Measurements from ENCODE around the gene ECEL1. TPM values are rescaled to one million over a fixed set of nuclear protein-coding genes. Genes with fewer than 3 reads are reported as not detected.

The ECEL1 gene
- total RNA-seq, 4 donors from 2014 or later = 1.9 to 10.8 TPM; not detected in 2

GRCh38 chr2:232438091-232438490 lies 49.5 kb downstream of the ECEL1 start:
- H3K27ac ChIP-seq = no peak overlapping the region
- H3K4me3 ChIP-seq = no peak overlapping the region
- TF ChIP-seq, protein P1, sequence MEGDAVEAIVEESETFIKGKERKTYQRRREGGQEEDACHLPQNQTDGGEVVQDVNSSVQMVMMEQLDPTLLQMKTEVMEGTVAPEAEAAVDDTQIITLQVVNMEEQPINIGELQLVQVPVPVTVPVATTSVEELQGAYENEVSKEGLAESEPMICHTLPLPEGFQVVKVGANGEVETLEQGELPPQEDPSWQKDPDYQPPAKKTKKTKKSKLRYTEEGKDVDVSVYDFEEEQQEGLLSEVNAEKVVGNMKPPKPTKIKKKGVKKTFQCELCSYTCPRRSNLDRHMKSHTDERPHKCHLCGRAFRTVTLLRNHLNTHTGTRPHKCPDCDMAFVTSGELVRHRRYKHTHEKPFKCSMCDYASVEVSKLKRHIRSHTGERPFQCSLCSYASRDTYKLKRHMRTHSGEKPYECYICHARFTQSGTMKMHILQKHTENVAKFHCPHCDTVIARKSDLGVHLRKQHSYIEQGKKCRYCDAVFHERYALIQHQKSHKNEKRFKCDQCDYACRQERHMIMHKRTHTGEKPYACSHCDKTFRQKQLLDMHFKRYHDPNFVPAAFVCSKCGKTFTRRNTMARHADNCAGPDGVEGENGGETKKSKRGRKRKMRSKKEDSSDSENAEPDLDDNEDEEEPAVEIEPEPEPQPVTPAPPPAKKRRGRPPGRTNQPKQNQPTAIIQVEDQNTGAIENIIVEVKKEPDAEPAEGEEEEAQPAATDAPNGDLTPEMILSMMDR (IDR thresholded peaks at IDR 0.05) = no peak
- no peak for TF ChIP-seq POLR2A (IDR thresholded peaks at IDR 0.05)
- H3K4me1 ChIP-seq = no peaks in the 10 kb centered on the region
- H3K36me3 ChIP-seq = no peaks in the 10 kb centered on the region
- H3K9me3 ChIP-seq = no peaks in the 10 kb centered on the region
- intact Hi-C loops (cut with DNase I; ENCODE audit: low total_unique reads) = loop anchor here (2.0 kb wide), 1 partner anchor 531 kb away; no protein-coding TSS in a partner anchor
- H3K27me3 ChIP-seq = no peaks in the 10 kb centered on the region
- DNase-seq = no peak

- H3K27me3 ChIP-seq = no peaks in the 10 kb centered on the region
- TF ChIP-seq, protein P1 (IDR thresholded peaks at IDR 0.05) = no peak
- TF ChIP-seq POLR2A (IDR thresholded peaks at IDR 0.05) = no peak
- no peaks in the 10 kb centered on the region for H3K4me1 ChIP-seq
- intact Hi-C loops (cut with DNase I; ENCODE audit: low total_unique reads) = no loop called here
- H3K4me3 ChIP-seq = no peak overlapping the region
- H3K36me3 ChIP-seq = no peaks in the 10 kb centered on the region
- H3K27ac ChIP-seq = no peak overlapping the region
- no peak for DNase-seq
- no peaks in the 10 kb centered on the region for H3K9me3 ChIP-seq
Measured at GRCh38 chr2:232437195-232437571, 50.5 kb downstream of the ECEL1 start.

DNA sequence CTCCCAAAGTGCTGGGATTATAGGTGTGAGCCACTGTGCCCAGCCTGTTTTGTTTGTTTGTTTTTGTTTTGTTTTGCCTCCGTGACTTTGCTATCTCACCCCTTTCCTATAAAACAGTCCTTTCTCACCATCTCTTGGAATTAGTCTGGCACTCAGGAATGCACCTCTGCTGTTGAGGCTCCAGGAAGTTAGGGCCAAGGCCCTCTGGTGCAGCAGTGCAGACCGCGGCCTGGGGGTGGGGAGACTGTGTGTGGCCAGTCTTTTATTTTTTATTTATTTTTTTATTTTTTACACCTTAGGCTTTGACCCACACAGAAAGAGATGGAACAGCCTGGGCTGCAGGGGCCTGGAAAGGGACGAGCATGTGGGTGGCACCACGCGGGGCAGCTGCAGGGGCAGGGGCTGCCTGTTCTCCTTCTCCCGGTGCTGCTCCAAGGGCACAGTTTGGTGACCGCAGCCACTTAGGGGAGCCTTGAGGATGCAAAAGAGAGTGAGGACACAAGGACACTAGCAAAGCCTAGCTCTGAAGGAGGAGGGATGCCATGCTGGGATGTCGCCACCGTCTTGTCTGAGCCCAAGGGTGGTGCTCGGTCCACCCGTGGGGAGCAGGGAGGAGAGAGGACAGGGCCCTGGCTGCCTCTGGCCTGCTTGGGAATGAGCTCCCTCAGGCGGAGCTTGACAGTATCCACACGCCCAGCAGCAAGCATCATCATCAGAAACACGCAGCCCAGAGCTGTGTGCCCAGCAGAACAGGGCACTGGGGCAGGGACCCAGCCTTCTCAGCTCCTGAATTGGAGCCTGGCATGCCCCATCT lies 51.0 kb downstream of the ECEL1 start:
- Histone ChIP-seq H3K4me3 (no peak overlapping the region), H3K36me3 (no peaks in the 10 kb centered on the region), H3K27ac (no peak overlapping the region), H3K27me3 (no peaks in the 10 kb centered on the region), H3K9me3 (no peaks in the 10 kb centered on the region), H3K4me1 (no peaks in the 10 kb centered on the region)
- DNase-seq = no peak
- TF ChIP-seq, protein P1 (IDR thresholded peaks at IDR 0.05) = no peak
- no peak for TF ChIP-seq POLR2A (IDR thresholded peaks at IDR 0.05)
- intact Hi-C loops (cut with DNase I; ENCODE audit: low total_unique reads) = no loop called here

DNA sequence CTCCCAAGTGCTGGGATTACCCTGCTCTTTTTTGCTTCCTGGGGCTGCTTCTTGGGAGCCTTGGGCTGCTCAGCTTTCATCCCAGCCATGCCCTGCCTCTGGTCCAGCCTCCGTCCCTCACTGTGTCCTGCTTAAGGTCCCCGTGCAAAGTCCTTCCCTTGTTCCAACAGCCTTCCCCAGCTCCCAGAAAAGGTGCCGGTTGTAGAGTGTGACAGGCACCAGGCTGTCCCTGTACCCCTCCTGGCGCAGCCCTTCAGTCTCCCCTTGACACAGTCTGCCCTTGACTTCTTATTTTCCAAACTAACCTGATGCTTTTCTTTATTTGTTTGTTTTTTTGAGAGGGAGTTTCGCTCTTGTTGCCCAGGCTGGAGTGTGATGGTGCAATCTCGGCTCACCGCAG lies 51.8 kb downstream of the ECEL1 start:
- H3K4me1 ChIP-seq = no peaks in the 10 kb centered on the region
- H3K9me3 ChIP-seq = no peaks in the 10 kb centered on the region
- H3K36me3 ChIP-seq = no peaks in the 10 kb centered on the region
- intact Hi-C loops (cut with DNase I; ENCODE audit: low total_unique reads) = no loop called here
- H3K27me3 ChIP-seq = no peaks in the 10 kb centered on the region
- no peak for DNase-seq
- H3K4me3 ChIP-seq = no peak overlapping the region
- no peak overlapping the region for H3K27ac ChIP-seq
- no peak for TF ChIP-seq POLR2A (IDR thresholded peaks at IDR 0.05)
- TF ChIP-seq, protein P1 (IDR thresholded peaks at IDR 0.05) = no peak

GRCh38 chr2:232435375-232435648 lies 52.3 kb downstream of the ECEL1 start:
- no peak for TF ChIP-seq POLR2A (IDR thresholded peaks at IDR 0.05)
- TF ChIP-seq, protein P1 (IDR thresholded peaks at IDR 0.05) = no peak
- Histone ChIP-seq H3K27ac (no peak overlapping the region), H3K36me3 (no peaks in the 10 kb centered on the region), H3K9me3 (no peaks in the 10 kb centered on the region), H3K27me3 (no peaks in the 10 kb centered on the region), H3K4me1 (no peaks in the 10 kb centered on the region), H3K4me3 (no peak overlapping the region)
- intact Hi-C loops (cut with DNase I; ENCODE audit: low total_unique reads) = no loop called here
- no peak for DNase-seq

Measured in uterus (tissue), 4 donors.